Activated naive CD8-positive, alpha-beta T cell treated with anti-CD3 and anti-CD28 coated beads, Interleukin-2, amount 10 ng/mL, durations not matched to agents 7 days and 5 days (primary cell): ENCODE results near the gene CCT5. TPM values are rescaled to one million over a fixed set of nuclear protein-coding genes. Genes with fewer than 3 reads are reported as not detected.

Experiments
- ATAC-seq: fragments of 150-1000 bp; cut with Tn5 transposase; one replicate; pipeline ENCODE4 v1.10.0; 2021; ENCODE audit warnings: low read depth, moderate library complexity
- POLR2A ChIA-PET: fragments of 350-600 bp; sonication (Branson Sonifier 250); formaldehyde crosslinking; loops from one replicate; lab custom pipeline; 2021; ENCODE audit warnings: antibody characterized with exemption; lab: Charles Lee
- DNase-seq: peaks from one replicate; pipeline ENCODE4 v3.0.0; 2021
- H3K27ac Mint-ChIP-seq: one replicate; pipeline ENCODE4 v1.8.0; 2022; ENCODE audit warnings: mild to moderate bottlenecking, mixed read lengths
- H3K27me3 Mint-ChIP-seq: one replicate; pipeline ENCODE4 v1.8.0; 2022; ENCODE audit warnings: mild to moderate bottlenecking, moderate library complexity, mixed read lengths
- H3K36me3 Mint-ChIP-seq: one replicate; pipeline ENCODE4 v1.8.0; 2021; ENCODE audit warnings: mild to moderate bottlenecking, mixed read lengths
- H3K4me1 Mint-ChIP-seq: one replicate; pipeline ENCODE4 v1.8.0; 2021; ENCODE audit warnings: mixed read lengths
- H3K4me3 Mint-ChIP-seq: one replicate; pipeline ENCODE4 v1.8.0; 2022; ENCODE audit warnings: mild to moderate bottlenecking, moderate library complexity, mixed read lengths
- H3K9me3 Mint-ChIP-seq: one replicate; pipeline ENCODE4 v1.8.0; 2021; ENCODE audit warnings: mixed read lengths
- total RNA-seq, 2 experiments: library from RNA; stranded (reverse); gene quantifications; one replicate each; pipeline ENCODE4 v1.2.3, GENCODE V29; 2021

The CCT5 gene
- total RNA-seq, 2 experiments from 2014 or later, result 170 to 182 TPM

DNA sequence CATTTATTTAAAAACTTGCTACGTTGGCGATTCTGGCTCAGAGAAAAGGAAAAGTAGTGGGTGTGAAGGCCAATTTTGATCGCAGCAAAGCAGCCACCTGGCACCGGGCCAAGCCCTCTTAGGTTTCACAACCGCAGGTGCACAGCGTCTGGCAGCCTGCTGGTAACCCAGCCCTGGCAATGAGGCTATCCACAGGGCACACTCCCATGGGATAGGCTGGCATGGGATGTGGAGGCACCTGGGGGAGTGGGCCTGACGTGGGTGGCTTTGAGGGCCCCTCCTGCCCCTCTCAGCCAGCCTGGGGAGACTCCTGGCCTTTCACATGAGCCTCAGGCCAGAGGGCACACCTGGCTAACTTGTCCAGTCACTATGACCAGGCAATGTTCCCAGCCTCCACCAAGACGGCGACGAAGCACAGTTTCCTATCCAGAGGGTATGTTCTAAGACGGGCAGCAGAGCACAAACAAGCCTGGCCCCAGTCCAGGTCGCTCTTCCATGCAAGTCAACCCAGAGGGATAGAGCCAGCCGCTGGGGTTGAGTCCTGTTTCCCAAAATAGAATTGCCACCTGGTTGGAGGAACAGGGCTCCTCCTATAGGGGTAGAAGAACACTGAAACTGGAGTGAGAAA lies 38.6 kb downstream of the CCT5 start:
- Mint-ChIP-seq H3K27ac (no peak overlapping the region), H3K36me3 (no peaks in the 10 kb centered on the region), H3K27me3 (peaks cover 9% of the 10 kb centered on the region), H3K4me3 (no peak overlapping the region), H3K9me3 (no peaks in the 10 kb centered on the region), H3K4me1 (peaks cover 4% of the 10 kb centered on the region)
- POLR2A ChIA-PET, result no interaction called here
- peak; percentile 37 for DNase-seq
- no peak for ATAC-seq

DNA sequence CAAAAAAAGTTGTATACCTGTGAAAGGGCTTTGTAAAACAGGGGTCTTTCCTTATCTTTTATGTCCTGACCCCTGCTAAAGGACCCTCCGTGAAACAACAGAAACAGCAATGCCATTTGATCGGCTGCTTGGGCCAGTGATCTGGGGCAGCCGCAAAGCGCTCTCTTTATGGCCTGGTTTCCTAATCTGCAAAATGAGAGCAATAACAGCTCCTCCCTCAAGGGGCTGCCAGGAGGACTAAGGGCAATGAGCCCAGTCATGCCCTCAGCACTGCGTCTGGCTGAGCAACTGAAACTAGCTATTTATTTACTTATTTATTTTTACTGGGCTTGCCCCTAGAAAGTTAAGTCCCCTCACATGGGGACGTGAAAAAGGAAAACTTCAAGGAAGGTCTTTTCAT lies 39.3 kb downstream of the CCT5 start:
- POLR2A ChIA-PET, result no interaction called here
- DNase-seq (no peak), ATAC-seq (no peak)
- Mint-ChIP-seq H3K36me3 (no peaks in the 10 kb centered on the region), H3K9me3 (no peaks in the 10 kb centered on the region), H3K4me1 (peaks cover 4% of the 10 kb centered on the region), H3K27ac (no peak overlapping the region), H3K27me3 (peaks cover 11% of the 10 kb centered on the region), H3K4me3 (no peak overlapping the region)

DNA sequence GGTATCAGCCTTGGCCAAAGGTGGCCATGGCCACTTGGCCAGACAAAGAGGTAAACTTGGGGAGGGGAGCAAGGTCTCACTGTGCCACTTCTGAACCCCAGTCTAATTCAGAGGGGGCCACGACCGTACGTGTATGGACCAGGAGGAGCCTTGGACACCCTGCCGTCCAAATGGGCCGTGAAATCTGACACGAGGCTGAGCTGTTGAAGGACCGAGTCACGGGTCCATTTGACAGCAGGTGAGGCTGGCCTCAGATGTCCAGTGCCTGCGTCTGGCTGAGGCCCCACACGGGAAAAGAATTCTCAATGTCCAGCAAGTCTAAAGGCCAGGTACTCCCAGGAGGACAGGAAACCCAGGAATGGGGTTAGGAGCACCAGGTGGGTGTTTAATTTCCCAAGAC lies 39.9 kb downstream of the CCT5 start:
- Mint-ChIP-seq H3K4me1 (peaks cover 4% of the 10 kb centered on the region), H3K27ac (no peak overlapping the region), H3K9me3 (no peaks in the 10 kb centered on the region), H3K36me3 (no peaks in the 10 kb centered on the region), H3K4me3 (no peak overlapping the region), H3K27me3 (peaks cover 11% of the 10 kb centered on the region)
- DNase-seq, result no peak
- ATAC-seq, result no peak
- POLR2A ChIA-PET, result no interaction called here

DNA sequence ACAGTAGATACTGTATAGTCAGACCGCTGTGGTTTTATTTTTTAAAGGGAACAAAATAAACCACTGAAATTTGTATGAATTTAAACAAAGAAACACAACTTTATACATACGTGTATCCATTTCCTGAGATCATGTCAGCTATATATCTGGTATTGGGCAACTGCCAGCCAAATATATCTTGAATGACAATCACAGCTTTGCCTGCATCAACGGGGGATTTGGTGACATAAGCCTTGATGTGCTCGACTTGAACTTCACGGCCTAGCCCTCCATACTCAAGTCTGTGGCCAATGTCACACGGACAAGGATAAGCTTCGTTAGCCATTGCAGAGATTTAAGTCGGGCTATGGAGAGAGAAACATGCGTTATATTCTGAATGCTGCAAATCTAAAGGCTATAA lies 40.4 kb downstream of the CCT5 start:
- POLR2A ChIA-PET, result no interaction called here

DNA sequence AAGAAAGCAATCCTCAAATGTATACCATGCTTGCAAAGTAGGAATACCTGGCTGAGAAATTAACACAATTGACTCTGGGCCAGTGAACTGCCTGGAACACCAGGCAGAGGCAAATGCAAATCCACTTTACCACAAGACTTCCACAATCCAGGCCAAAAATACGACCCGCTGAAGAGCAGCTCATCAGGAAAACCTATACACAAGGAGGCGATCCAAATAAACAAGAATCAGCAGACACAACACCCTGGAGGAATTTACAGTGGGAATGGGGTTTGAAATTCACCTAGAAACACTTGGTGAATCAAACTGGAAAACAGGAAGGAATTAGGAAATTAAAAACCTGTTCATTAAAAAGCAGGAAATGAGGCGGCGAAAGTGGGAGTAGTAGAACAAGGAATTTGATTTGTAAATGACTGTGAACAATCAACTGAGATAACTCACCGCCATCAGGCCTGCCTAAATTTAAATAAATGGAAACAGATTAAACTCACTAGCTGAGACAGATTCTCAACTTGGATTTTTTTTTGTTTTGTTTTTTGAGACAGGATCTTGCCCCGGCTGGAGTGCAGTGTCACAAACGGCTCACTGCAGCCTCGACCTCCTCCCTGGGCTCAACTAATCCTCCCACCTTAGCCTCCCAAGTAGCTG lies 41.7 kb downstream of the CCT5 start:
- Mint-ChIP-seq H3K4me1 (peaks cover 4% of the 10 kb centered on the region), H3K36me3 (no peaks in the 10 kb centered on the region), H3K27me3 (peaks cover 9% of the 10 kb centered on the region), H3K4me3 (no peak overlapping the region), H3K9me3 (no peaks in the 10 kb centered on the region), H3K27ac (no peak overlapping the region)
- POLR2A ChIA-PET, result no interaction called here
- ATAC-seq (no peak), DNase-seq (no peak)

More for the DNA sequence above, 40.4 kb downstream of the CCT5 start:
- no peak overlapping the region for H3K27ac Mint-ChIP-seq
- no peak overlapping the region for H3K4me3 Mint-ChIP-seq
- peaks cover 9% of the 10 kb centered on the region for H3K27me3 Mint-ChIP-seq
- ATAC-seq, result no peak
- H3K36me3 Mint-ChIP-seq, result no peaks in the 10 kb centered on the region
- H3K4me1 Mint-ChIP-seq, result peaks cover 4% of the 10 kb centered on the region
- no peak for DNase-seq
- H3K9me3 Mint-ChIP-seq, result no peaks in the 10 kb centered on the region

DNA sequence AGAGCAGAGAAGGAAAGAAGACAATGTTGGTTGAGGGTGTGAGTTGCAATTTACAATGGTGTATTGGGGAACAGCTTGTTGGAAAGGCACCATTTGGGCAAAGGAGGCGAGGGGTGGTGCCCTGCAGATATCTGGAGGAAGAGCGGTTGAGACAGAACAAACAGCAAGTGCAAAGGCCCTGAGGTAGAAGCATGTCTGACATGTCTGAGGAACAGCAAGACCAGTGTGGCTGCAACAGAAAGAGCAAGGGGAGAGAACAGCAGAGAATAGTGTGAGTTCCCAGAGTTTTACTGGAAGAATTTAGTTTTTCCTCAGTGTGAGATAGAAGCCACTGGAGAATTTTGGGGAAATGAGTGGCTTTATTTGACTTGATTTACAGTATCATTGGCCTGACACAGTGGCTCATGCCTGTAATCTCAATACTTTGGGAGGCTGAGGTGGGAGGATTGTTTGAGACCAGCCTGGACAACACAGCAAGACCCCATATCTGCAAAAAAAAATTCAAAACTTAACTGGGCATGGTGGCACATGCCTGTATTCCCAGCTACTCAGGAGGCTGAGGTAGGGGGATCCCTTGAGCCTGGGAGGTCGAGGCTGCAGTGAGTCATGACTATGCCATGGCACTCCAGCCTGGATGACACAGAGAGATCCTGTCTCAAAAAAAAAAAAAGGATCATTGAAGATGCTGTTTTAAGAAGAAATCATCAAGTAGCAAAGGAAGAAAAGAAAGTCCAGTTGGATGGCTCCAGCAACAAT lies 44.0 kb downstream of the CCT5 start:
- Mint-ChIP-seq H3K4me3 (no peak overlapping the region), H3K4me1 (no peaks in the 10 kb centered on the region), H3K9me3 (no peaks in the 10 kb centered on the region), H3K36me3 (no peaks in the 10 kb centered on the region), H3K27ac (no peak overlapping the region), H3K27me3 (peaks cover 12% of the 10 kb centered on the region)
- ATAC-seq (no peak), DNase-seq (no peak)
- POLR2A ChIA-PET, result interaction anchor here (0.7 kb wide), 1 partner anchor 339 kb away, joined by 3 read pairs; no protein-coding TSS in a partner anchor

DNA sequence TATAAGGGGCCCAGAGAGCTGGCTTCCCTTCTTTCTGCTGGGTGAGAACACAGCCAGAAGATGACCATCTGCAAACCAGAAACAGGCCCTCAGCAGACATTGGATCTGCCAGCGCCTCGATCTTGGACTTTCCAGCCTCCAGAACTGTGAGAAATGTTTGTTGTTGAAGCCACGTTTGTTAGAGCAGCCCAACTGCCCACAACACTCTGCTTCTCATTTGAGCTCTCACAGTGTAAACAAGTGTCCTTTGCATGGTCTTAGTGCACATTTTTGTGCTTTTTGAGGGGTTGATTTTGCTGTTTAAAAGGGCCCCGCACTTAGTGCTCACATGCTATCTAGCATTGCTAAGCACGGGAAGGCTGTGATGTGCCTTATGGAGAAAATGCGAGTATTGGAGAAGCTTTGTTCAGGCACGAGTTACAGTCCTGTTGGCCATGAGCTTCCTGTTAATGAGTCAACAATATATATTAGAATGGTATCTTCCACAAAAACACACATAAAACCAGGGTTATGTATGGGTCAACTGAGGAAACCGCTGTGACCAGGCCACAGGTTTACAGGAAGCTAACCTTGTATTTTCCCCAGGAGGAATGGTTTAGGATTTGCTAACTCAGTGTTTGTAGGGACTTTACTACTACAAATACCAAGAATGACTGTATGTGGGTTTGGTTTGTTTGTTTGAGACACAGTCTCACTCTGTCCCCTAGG lies 45.7 kb downstream of the CCT5 start:
- Mint-ChIP-seq H3K27ac (no peak overlapping the region), H3K27me3 (peaks cover 12% of the 10 kb centered on the region), H3K4me1 (no peaks in the 10 kb centered on the region), H3K36me3 (peaks cover 2% of the 10 kb centered on the region), H3K4me3 (no peak overlapping the region), H3K9me3 (no peaks in the 10 kb centered on the region)
- POLR2A ChIA-PET, result no interaction called here
- ATAC-seq (no peak), DNase-seq (no peak)

DNA sequence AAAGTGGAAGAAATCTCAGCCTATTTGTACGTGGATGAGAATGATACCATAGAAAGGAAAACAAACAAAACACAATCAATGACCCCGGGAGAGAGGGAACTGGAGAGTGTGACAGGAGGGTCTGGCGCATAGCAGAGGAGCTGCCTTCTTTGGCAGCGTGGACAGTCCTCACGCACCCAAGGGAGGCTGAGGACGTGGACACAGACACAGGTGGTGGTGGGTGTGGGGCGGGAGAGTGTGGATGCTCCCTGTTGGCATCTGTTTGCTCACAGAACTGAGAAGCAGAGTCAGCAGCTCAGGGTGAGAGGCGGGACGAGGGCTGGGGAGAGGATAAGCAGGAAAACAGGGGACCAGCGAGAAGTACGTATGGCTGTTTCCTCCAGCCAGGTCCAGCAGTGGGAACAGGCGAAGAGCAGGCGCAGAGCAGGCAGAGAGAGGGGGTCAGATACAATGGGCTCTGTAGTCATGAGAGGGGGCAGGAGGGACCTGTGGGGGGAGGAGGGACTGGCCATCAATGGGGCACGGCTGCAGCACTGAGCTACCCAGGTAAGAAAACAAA lies 47.6 kb downstream of the CCT5 start:
- no peak for ATAC-seq
- peaks cover 12% of the 10 kb centered on the region for H3K27me3 Mint-ChIP-seq

DNA sequence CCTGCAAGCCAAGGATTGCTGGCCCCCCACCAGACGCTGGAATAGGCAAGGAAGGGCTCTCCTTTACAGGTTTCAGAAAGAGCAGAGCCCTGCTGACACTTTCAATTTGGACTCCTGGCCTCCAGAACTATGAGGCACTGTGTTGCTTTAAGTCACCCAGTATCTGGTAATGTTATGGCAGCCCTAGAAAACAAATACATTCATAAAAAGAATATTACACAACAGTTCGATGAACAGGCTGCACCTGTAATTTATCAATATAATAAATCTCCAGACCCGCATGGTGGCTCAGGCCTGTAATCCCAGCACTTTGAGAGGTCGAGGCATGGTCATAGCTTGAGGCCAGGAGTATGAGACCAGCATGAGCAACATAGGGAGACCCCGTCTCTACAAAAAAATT lies 50.2 kb downstream of the CCT5 start:
- DNase-seq, result no peak
- H3K4me3 Mint-ChIP-seq, result no peak overlapping the region
- H3K36me3 Mint-ChIP-seq, result peaks cover 2% of the 10 kb centered on the region
- no peaks in the 10 kb centered on the region for H3K9me3 Mint-ChIP-seq
- H3K27me3 Mint-ChIP-seq, result peaks cover 10% of the 10 kb centered on the region
- POLR2A ChIA-PET, result no interaction called here
- no peak for ATAC-seq
- H3K27ac Mint-ChIP-seq, result no peak overlapping the region
- no peaks in the 10 kb centered on the region for H3K4me1 Mint-ChIP-seq

More for the DNA sequence above, 47.6 kb downstream of the CCT5 start:
- POLR2A ChIA-PET, result no interaction called here
- Mint-ChIP-seq H3K4me1 (no peaks in the 10 kb centered on the region), H3K9me3 (no peaks in the 10 kb centered on the region), H3K27ac (no peak overlapping the region), H3K36me3 (peaks cover 2% of the 10 kb centered on the region), H3K4me3 (no peak overlapping the region)
- DNase-seq, result no peak

DNA sequence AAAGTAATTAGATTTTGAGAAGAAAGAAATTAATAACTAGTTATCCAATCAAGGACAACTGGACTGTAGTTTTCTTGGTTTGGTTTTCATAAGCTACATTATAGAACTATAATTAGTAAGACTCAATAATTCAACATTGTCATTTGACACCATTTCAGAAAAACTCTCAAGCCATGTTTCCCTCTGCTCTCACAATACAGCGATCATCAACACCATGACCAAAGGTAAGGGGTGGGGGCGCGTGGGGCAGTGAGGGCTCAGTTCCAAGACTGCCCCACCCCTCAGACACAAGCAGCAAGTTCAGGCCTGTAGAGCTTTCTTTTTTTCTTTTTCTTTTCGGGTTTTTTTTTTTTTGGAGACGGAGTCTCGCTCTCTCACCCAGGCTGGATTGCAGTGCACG lies 51.2 kb downstream of the CCT5 start:
- no peaks in the 10 kb centered on the region for H3K9me3 Mint-ChIP-seq
- DNase-seq, result no peak
- POLR2A ChIA-PET, result no interaction called here
- ATAC-seq, result no peak
- H3K27ac Mint-ChIP-seq, result no peak overlapping the region
- H3K36me3 Mint-ChIP-seq, result peaks cover 2% of the 10 kb centered on the region
- H3K27me3 Mint-ChIP-seq, result peaks cover 18% of the 10 kb centered on the region
- H3K4me1 Mint-ChIP-seq, result no peaks in the 10 kb centered on the region
- H3K4me3 Mint-ChIP-seq, result no peak overlapping the region

DNA sequence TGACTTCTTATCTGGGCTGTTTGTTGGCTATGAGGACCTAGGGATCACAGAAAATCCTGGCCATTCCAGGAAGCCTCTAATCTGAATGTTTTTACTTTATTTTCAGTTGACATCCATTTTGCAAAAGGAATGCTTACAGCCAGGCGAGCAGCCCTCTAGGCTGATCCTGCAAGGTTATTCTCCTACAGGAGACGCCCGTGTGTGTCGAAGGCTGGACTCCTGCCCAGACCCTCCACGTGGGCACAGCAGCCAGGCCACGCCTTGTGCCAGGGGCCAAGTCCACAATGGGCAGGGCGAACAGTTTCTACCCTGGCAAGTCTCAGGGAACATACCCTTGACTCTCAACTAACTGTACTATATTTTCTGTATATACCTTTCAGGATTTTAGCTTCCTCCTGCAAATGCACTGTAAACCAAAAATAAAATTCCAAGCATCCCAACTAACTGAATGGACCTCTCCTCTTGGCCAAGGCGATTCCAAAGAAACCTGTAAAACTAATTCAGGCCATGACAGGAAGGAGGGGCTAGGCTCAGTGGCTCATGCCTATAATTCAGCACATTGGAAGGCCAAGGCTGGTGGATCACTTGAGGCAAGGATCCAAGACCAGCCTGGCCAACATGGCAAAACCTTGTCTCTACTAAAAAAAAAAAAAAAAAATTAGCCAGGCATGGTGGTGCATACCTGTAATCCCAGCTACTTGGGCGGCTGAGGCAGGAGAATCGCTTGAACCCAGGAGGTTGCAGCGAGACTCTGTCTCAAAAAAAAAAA lies 51.9 kb downstream of the CCT5 start:
- no peak for ATAC-seq
- Mint-ChIP-seq H3K36me3 (peaks cover 2% of the 10 kb centered on the region), H3K9me3 (no peaks in the 10 kb centered on the region), H3K27me3 (peaks cover 25% of the 10 kb centered on the region), H3K4me1 (peaks cover 3% of the 10 kb centered on the region), H3K27ac (no peak overlapping the region), H3K4me3 (no peak overlapping the region)
- no peak for DNase-seq
- POLR2A ChIA-PET, result no interaction called here

DNA sequence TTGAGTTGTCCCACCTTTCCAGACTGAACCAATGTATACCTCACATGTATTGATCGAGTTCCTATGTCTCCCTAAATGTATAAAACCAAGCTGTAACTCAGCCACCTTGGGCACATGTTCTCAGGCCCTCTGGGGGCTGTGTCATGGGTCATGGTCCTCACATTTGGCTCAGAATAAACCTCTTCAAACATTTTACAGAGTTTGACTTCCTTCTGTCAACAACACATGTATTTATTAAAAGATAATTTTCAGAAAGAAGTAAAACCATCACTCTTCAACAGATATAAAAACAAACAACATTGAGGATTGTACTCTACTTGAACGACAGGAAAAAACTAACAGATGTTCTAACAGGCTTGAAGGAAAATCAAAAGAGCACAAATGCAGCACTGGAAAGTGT lies 53.1 kb downstream of the CCT5 start:
- Mint-ChIP-seq H3K27ac (no peak overlapping the region), H3K4me3 (no peak overlapping the region), H3K9me3 (no peaks in the 10 kb centered on the region), H3K4me1 (peaks cover 9% of the 10 kb centered on the region), H3K27me3 (peaks cover 29% of the 10 kb centered on the region), H3K36me3 (peaks cover 2% of the 10 kb centered on the region)
- ATAC-seq, result no peak
- DNase-seq, result no peak
- POLR2A ChIA-PET, result no interaction called here
